A172 (cell line): Measurements from ENCODE around the gene PANK1. TPM values are rescaled to one million over a fixed set of nuclear protein-coding genes. Genes with fewer than 3 reads are reported as not detected.

Experiments used
- DNase-seq: peaks from one replicate; pipeline ENCODE4 v3.0.0-alpha.2; 2015; ENCODE audit warnings: low spot score
- total RNA-seq: library from RNA; depleted of rRNA; stranded (reverse); fragments of >200 nt; shearing (Covaris generic); gene quantifications from 2 replicates; pipeline ENCODE4 v1.2.3, GENCODE V29; 2014; rRNA removed

PANK1 gene
- total RNA-seq, 1 experiment from 2014 or later, result 5.3 TPM

GRCh38 chr10:89535171-89536012 is 109.7 kb downstream of the PANK1 start, which contains the start of gene SLC16A12:
Gene SLC16A12 (minus strand): TSS chr10:89535594. CDS start chr10:89462578, 73,016 bp downstream.
- no peak for DNase-seq

- DNase-seq, result no peak
Observed at GRCh38 chr10:89534826-89535166, 110.2 kb downstream of the PANK1 start.

Other genes with a start within 250 kb of the PANK1 start
- 35.5 and 38.5 TPM in 2 replicates for gene IFIT5, start 230.7 kb downstream of the PANK1 start, total RNA-seq
- 0.38 and 0.50 TPM in 2 replicates for gene SLC16A12, start 109.6 kb downstream of the PANK1 start, total RNA-seq
- gene KIF20B, start 56.3 kb upstream of the PANK1 start, total RNA-seq, result 39.2 and 46.0 TPM in 2 replicates